ENCODE measurements around the gene PRDX5. TPM values are rescaled to one million over a fixed set of nuclear protein-coding genes. Genes with fewer than 3 reads are reported as not detected.

Gene PRDX5
- total RNA-seq, 1 donor from 2014 or later = 562 TPM

GRCh38 chr11:64361659-64362058 lies 43.7 kb downstream of the PRDX5 start:
- Histone ChIP-seq H3K36me3 (ENCODE audit: control insufficient read depth, insufficient read depth, low read length) (peaks cover 4% of the 10 kb centered on the region), H3K27me3 (ENCODE audit: control insufficient read depth, insufficient read depth, low read length) (no peaks in the 10 kb centered on the region), H3K4me3 (ENCODE audit: low read depth, low read length) (no peak overlapping the region)
- TF ChIP-seq CTCF (IDR thresholded peaks at IDR 0.05; ENCODE audit: insufficient read depth, low read length, poor library complexity, severe bottlenecking) = no peak
- DNase-seq (ENCODE audit: low read depth) = no peak

- DNase-seq (ENCODE audit: low read depth) = no peak
- H3K4me3 ChIP-seq (ENCODE audit: low read depth, low read length) = no peak overlapping the region
- no peaks in the 10 kb centered on the region for H3K27me3 ChIP-seq (ENCODE audit: control insufficient read depth, insufficient read depth, low read length)
- peaks cover 4% of the 10 kb centered on the region for H3K36me3 ChIP-seq (ENCODE audit: control insufficient read depth, insufficient read depth, low read length)
- no peak for TF ChIP-seq CTCF (IDR thresholded peaks at IDR 0.05; ENCODE audit: insufficient read depth, low read length, poor library complexity, severe bottlenecking)
These were observed 44.4 kb downstream of the PRDX5 start for GRCh38 chr11:64362339-64362738.

DNA sequence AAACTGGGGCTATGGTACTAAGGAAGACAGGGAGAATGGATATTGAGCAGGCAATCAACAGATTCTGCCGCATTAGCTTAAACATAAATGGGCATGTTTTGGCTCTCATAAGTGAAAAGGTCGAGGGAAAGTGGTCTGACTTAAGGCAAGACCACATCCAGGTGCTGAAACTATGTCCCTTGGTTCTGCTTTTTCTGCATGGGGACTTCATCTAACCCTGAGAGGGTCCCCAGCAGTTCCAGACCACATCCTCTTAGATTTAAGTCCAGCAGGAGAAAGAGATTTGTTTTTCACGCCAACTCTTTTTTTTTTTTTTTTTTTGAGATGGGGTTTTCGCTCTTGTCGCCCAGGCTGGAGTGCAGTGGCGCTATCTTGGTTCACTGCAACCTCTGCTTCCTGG lies 46.5 kb downstream of the PRDX5 start:
- Histone ChIP-seq H3K4me3 (ENCODE audit: low read depth, low read length) (no peak overlapping the region), H3K36me3 (ENCODE audit: control insufficient read depth, insufficient read depth, low read length) (peaks cover 4% of the 10 kb centered on the region), H3K27me3 (ENCODE audit: control insufficient read depth, insufficient read depth, low read length) (no peaks in the 10 kb centered on the region)
- DNase-seq (ENCODE audit: low read depth) = no peak
- no peak for TF ChIP-seq CTCF (IDR thresholded peaks at IDR 0.05; ENCODE audit: insufficient read depth, low read length, poor library complexity, severe bottlenecking)

DNA sequence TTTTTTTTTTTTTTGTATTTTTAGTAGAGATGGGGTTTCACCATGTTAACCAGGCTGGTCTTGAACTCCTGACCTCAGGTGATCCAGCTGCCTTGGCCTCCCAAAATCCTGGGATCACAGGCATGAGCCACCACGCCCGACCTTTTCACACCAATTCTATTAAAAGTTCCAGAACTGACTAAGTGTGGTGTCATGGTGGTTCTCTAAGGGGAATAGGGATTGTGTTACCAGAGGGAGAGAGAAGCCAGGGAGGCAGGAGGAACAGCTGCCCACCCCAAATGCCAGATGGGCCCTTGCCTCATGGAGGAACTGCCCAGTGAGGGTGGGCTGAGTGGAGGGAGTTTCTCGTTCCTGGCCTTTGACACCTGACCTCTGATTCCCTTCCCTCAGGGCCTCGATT lies 47.0 kb downstream of the PRDX5 start:
- H3K27me3 ChIP-seq (ENCODE audit: control insufficient read depth, insufficient read depth, low read length) = no peaks in the 10 kb centered on the region
- peaks cover 4% of the 10 kb centered on the region for H3K36me3 ChIP-seq (ENCODE audit: control insufficient read depth, insufficient read depth, low read length)
- TF ChIP-seq CTCF (IDR thresholded peaks at IDR 0.05; ENCODE audit: insufficient read depth, low read length, poor library complexity, severe bottlenecking) = no peak
- no peak for DNase-seq (ENCODE audit: low read depth)
- H3K4me3 ChIP-seq (ENCODE audit: low read depth, low read length) = no peak overlapping the region

- peaks cover 4% of the 10 kb centered on the region for H3K36me3 ChIP-seq (ENCODE audit: control insufficient read depth, insufficient read depth, low read length)
- no peak overlapping the region for H3K4me3 ChIP-seq (ENCODE audit: low read depth, low read length)
- H3K27me3 ChIP-seq (ENCODE audit: control insufficient read depth, insufficient read depth, low read length) = no peaks in the 10 kb centered on the region
- DNase-seq (ENCODE audit: low read depth) = no peak
- no peak for TF ChIP-seq CTCF (IDR thresholded peaks at IDR 0.05; ENCODE audit: insufficient read depth, low read length, poor library complexity, severe bottlenecking)
These were observed 48.8 kb downstream of the PRDX5 start for GRCh38 chr11:64366751-64367150.

- Histone ChIP-seq H3K36me3 (ENCODE audit: control insufficient read depth, insufficient read depth, low read length) (peaks cover 4% of the 10 kb centered on the region), H3K4me3 (ENCODE audit: low read depth, low read length) (no peak overlapping the region), H3K27me3 (ENCODE audit: control insufficient read depth, insufficient read depth, low read length) (no peaks in the 10 kb centered on the region)
- DNase-seq (ENCODE audit: low read depth) = no peak
- TF ChIP-seq CTCF (IDR thresholded peaks at IDR 0.05; ENCODE audit: insufficient read depth, low read length, poor library complexity, severe bottlenecking) = no peak
These were observed 50.2 kb downstream of the PRDX5 start for GRCh38 chr11:64367931-64368672.
